Mammary microvascular endothelial cell (primary cell): ENCODE data around the gene DHX30. TPM values are rescaled to one million over a fixed set of nuclear protein-coding genes. Genes with fewer than 3 reads are reported as not detected.

ENCODE experiments used
- total RNA-seq: library from RNA; depleted of rRNA; stranded (reverse); fragments of >200 nt; gene quantifications from 2 replicates; pipeline ENCODE4 v1.2.3, GENCODE V29; 2015

Gene DHX30
- total RNA-seq: 68.0 and 75.9 TPM in 2 replicates

GRCh38 chr3:47802734-47803479 lies at the start of gene DHX30:
Gene DHX30, plus strand, starts transcription at chr3:47803138. Its CDS starts 7,546 bp downstream, at chr3:47810684.

GRCh38 chr3:47781685-47782445 lies 21.1 kb upstream of the DHX30 start, which contains the start of gene SMARCC1:
Gene SMARCC1, minus strand, starts transcription at chr3:47781893. Its CDS starts 96 bp downstream, at chr3:47781797.

Other genes with a start within 250 kb of the DHX30 start
- gene CSPG5, start 224.3 kb upstream of the DHX30 start, total RNA-seq: 0.07 TPM in 1 of 2 replicates, not detected in the other
- 34.8 and 41.2 TPM in 2 replicates for gene SMARCC1, start 21.2 kb upstream of the DHX30 start, total RNA-seq
- 172 and 174 TPM in 2 replicates for gene MAP4, start 213.3 kb downstream of the DHX30 start, total RNA-seq